H1 (cell line): ENCODE data around the gene DUOX1. TPM values are rescaled to one million over a fixed set of nuclear protein-coding genes. Genes with fewer than 3 reads are reported as not detected.

Experiments
- CTCF ChIA-PET: fragments of 300-600 bp; sonication (Branson Sonifier 250); formaldehyde crosslinking; loops from one replicate; lab custom pipeline; 2021; ENCODE audit not compliant: partially characterized antibody; lab: Charles Lee
- POLR2A ChIA-PET: fragments of 300-600 bp; sonication (Branson Sonifier 250); formaldehyde crosslinking; loops from one replicate; lab custom pipeline; 2021; ENCODE audit warnings: inconsistent platforms; ENCODE audit not compliant: partially characterized antibody; lab: Charles Lee
- DNase-seq, 2 experiments: peaks; one replicate each; pipeline versions ENCODE4 v3.0.0 to v3.0.0-alpha.2; 2010 to 2022; ENCODE audit warnings: low spot score in 2 of 2, low read depth in 1 of 2, mixed read lengths in 1 of 2
- FAIRE-seq: peaks from 2 replicates; lab custom pipeline; 2011; peaks lifted over from hg19 to GRCh38; lab: Jason Lieb, UNC
- H2AFZ ChIP-seq: 2 replicates; pipeline ENCODE4 v1.8.1; 2012; ENCODE audit warnings: low read length, inconsistent platforms
- H2AK5ac ChIP-seq: 2 replicates; pipeline ENCODE4 v1.6.1; 2013; ENCODE audit warnings: low read depth, low read length
- H2BK120ac ChIP-seq: replicated peaks from 2 replicates; pipeline ENCODE3; 2013; ENCODE audit warnings: low read depth, low read length, inconsistent platforms
- H2BK12ac ChIP-seq: 2 replicates; pipeline ENCODE4 v1.6.1; 2013; ENCODE audit warnings: low read depth, low read length
- H2BK15ac ChIP-seq: 2 replicates; pipeline ENCODE4 v1.6.1; 2013; ENCODE audit warnings: low read length
- H2BK20ac ChIP-seq: 2 replicates; pipeline ENCODE4 v1.6.1; 2013; ENCODE audit warnings: low read length
- H2BK5ac ChIP-seq: 2 replicates; pipeline ENCODE4 v1.6.1; 2013; ENCODE audit warnings: low read depth, low read length
- H3K14ac ChIP-seq: 2 replicates; pipeline ENCODE4 v1.6.1; 2013; ENCODE audit warnings: inconsistent platforms; ENCODE audit not compliant: insufficient read length
- H3K18ac ChIP-seq: 2 replicates; pipeline ENCODE4 v1.6.1; 2013; ENCODE audit warnings: low read length; ENCODE audit errors: extremely low read depth
- H3K23ac ChIP-seq: 2 replicates; pipeline ENCODE4 v1.6.1; 2013; ENCODE audit warnings: inconsistent platforms; ENCODE audit not compliant: insufficient read length
- H3K23me2 ChIP-seq: 2 replicates; pipeline ENCODE4 v1.6.1; 2013; ENCODE audit warnings: low read depth, low read length
- H3K27ac ChIP-seq: 2 replicates; pipeline ENCODE4 v1.6.1; 2011; ENCODE audit warnings: low read depth, low read length, inconsistent platforms
- H3K27me3 ChIP-seq, 4 experiments: replicated peaks in 1 of 4; 1 replicate in 1 of 4; 2 replicates in 3 of 4; pipeline versions ENCODE4 v1.6.1 to v1.8.1; 2011 to 2013; ENCODE audit warnings: low read length in 3 of 4, mild to moderate bottlenecking in 3 of 4, inconsistent platforms in 2 of 4, mixed read lengths in 2 of 4, moderate library complexity in 1 of 4; ENCODE audit not compliant: control insufficient read depth in 3 of 4, insufficient read depth in 3 of 4; ENCODE audit errors: extremely low read depth in 1 of 4
- H3K36me3 ChIP-seq, 4 experiments: 2 replicates each; pipeline versions ENCODE4 v1.6.1 to v1.8.1; 2011 to 2013; ENCODE audit warnings: mild to moderate bottlenecking in 4 of 4, low read length in 3 of 4, moderate library complexity in 2 of 4, control low read depth in 1 of 4, inconsistent platforms in 1 of 4; ENCODE audit not compliant: insufficient read depth in 4 of 4, control insufficient read depth in 2 of 4
- H3K4ac ChIP-seq: replicated peaks from 2 replicates; pipeline ENCODE3; 2013; ENCODE audit warnings: low read length, low read depth, mixed read lengths, inconsistent platforms; ENCODE audit not compliant: insufficient read length
- H3K4me1 ChIP-seq, 4 experiments: replicated peaks in 1 of 4; 1 replicate in 1 of 4; 2 replicates in 3 of 4; pipeline versions ENCODE4 v1.6.1 to v1.8.1; 2011 to 2013; ENCODE audit warnings: low read length in 3 of 4, inconsistent platforms in 2 of 4, mixed read lengths in 1 of 4; ENCODE audit not compliant: insufficient read depth in 4 of 4, control insufficient read depth in 3 of 4
- H3K4me2 ChIP-seq, 2 experiments: 2 replicates each; pipeline versions ENCODE4 v1.6.1 to v1.8.1; 2011 to 2013; ENCODE audit warnings: low read depth in 2 of 2, low read length in 2 of 2, control low read depth in 1 of 2, inconsistent platforms in 1 of 2, mild to moderate bottlenecking in 1 of 2; ENCODE audit not compliant: insufficient read depth in 1 of 2
- H3K4me3 ChIP-seq, 4 experiments: fragments of 200-600, 300-600 bp in 1 of 4; sonication (generic), shearing (Covaris generic), sonication (Bioruptor Twin) in 1 of 4; 2 replicates each; pipeline versions ENCODE4 v1.5.1 to v1.8.1; 2011 to 2016; ENCODE audit warnings: low read length in 4 of 4, low read depth in 3 of 4, control low read depth in 2 of 4, inconsistent platforms in 2 of 4, mild to moderate bottlenecking in 2 of 4, mixed read lengths in 1 of 4, moderate library complexity in 1 of 4; ENCODE audit not compliant: insufficient read depth in 2 of 4; ENCODE audit errors: extremely low read depth in 1 of 4
- H3K56ac ChIP-seq: replicated peaks from 2 replicates; pipeline ENCODE3; 2013; ENCODE audit warnings: low read depth, mild to moderate bottlenecking, mixed read lengths, low read length, inconsistent platforms; ENCODE audit not compliant: insufficient read length
- H3K79me1 ChIP-seq: 2 replicates; pipeline ENCODE4 v1.6.1; 2013; ENCODE audit warnings: low read depth, low read length, control low read depth
- H3K79me2 ChIP-seq, 2 experiments: 2 replicates each; pipeline versions ENCODE4 v1.6.1 to v1.8.1; 2012 to 2013; ENCODE audit warnings: low read length in 2 of 2, mild to moderate bottlenecking in 2 of 2, inconsistent platforms in 1 of 2; ENCODE audit not compliant: insufficient read depth in 2 of 2, control insufficient read depth in 1 of 2
- H3K9ac ChIP-seq, 4 experiments: replicated peaks in 1 of 4; 1 replicate in 1 of 4; 2 replicates in 3 of 4; pipeline versions ENCODE4 v1.6.1 to v1.8.1; 2011 to 2013; ENCODE audit warnings: low read depth in 3 of 4, low read length in 3 of 4, control low read depth in 2 of 4, mild to moderate bottlenecking in 2 of 4, moderate library complexity in 2 of 4, inconsistent platforms in 1 of 4; ENCODE audit errors: extremely low read depth in 1 of 4
- H3K9me3 ChIP-seq, 2 experiments: 2 replicates each; pipeline versions ENCODE4 v1.6.1 to v1.8.1; 2012 to 2013; ENCODE audit warnings: mild to moderate bottlenecking in 2 of 2, moderate library complexity in 2 of 2, control low read depth in 1 of 2, inconsistent platforms in 1 of 2, low read depth in 1 of 2, low read length in 1 of 2, mixed read lengths in 1 of 2; ENCODE audit not compliant: insufficient read depth in 2 of 2
- H4K20me1 ChIP-seq, 2 experiments: replicated peaks in 1 of 2; 2 replicates each; pipeline versions ENCODE3 to v1.8.1; 2011 to 2013; ENCODE audit warnings: inconsistent platforms in 2 of 2, low read length in 2 of 2, mild to moderate bottlenecking in 1 of 2; ENCODE audit not compliant: insufficient read depth in 2 of 2, control insufficient read depth in 1 of 2
- H4K5ac ChIP-seq: 2 replicates; pipeline ENCODE4 v1.6.1; 2013; ENCODE audit warnings: low read length, low read depth, mixed read lengths, inconsistent platforms; ENCODE audit not compliant: insufficient read length
- H4K8ac ChIP-seq: 2 replicates; pipeline ENCODE4 v1.8.0; 2013; ENCODE audit warnings: mild to moderate bottlenecking, moderate library complexity, low read length, inconsistent platforms; ENCODE audit not compliant: insufficient read depth; ENCODE audit errors: extremely low read depth
- H4K91ac ChIP-seq: replicated peaks from 2 replicates; pipeline ENCODE3; 2013; ENCODE audit warnings: low read length, mixed read lengths, inconsistent platforms; ENCODE audit not compliant: insufficient read length
- ASH2L ChIP-seq: fragments of 200-600, 300-600 bp; sonication (generic); IDR thresholded peaks from one replicate; pipeline ENCODE4 v1.7.1; 2017; ENCODE audit warnings: low read length
- CREB1 ChIP-seq: IDR thresholded peaks from 2 replicates; pipeline ENCODE4 v1.6.1; 2012; ENCODE audit warnings: inconsistent platforms
- MAFK ChIP-seq: IDR thresholded peaks from 2 replicates; pipeline ENCODE4 v1.6.1; 2012; ENCODE audit warnings: low read depth, mild to moderate bottlenecking, improper control_type of control experiment, low read length
- PHF8 ChIP-seq: fragments of 200-600 bp; sonication (generic); conservative IDR thresholded peaks from 2 replicates; pipeline ENCODE4 v1.7.1; 2012; ENCODE audit warnings: low read depth, mild to moderate bottlenecking, inconsistent platforms, low read length, moderate library complexity
- POLR2AphosphoS5 ChIP-seq: IDR thresholded peaks from 2 replicates; pipeline ENCODE4 v1.6.1; 2011; ENCODE audit warnings: low read depth, low read length
- SIX5 ChIP-seq: IDR thresholded peaks from 2 replicates; pipeline ENCODE4 v1.6.1; 2011; ENCODE audit warnings: mild to moderate bottlenecking, low read depth, low read length
- SRF ChIP-seq: IDR thresholded peaks from 2 replicates; pipeline ENCODE4 v1.6.1; 2011; ENCODE audit warnings: mild to moderate bottlenecking, low read depth, low read length, moderate library complexity
- WGBS, 2 experiments: shearing (Covaris generic) in 1 of 2; methylation state at CpG; one replicate each; pipeline versions ENCODE4 v1.1.6 to v1.1.7; 2013 to 2015; ENCODE audit warnings: low lambda C conversion rate in 2 of 2, mixed read lengths in 2 of 2, inconsistent platforms in 1 of 2, low coverage in 1 of 2, missing lambda C conversion rate in 1 of 2; ENCODE audit not compliant: insufficient replicate concordance in 2 of 2, insufficient coverage in 1 of 2, insufficient read length in 1 of 2; ENCODE audit errors: extremely low coverage in 1 of 2, missing lambda C conversion rate in 1 of 2; 5-methylcytosine and 5-hydroxymethylcytosine counted together
- polyA plus RNA-seq, 7 experiments: library from polyadenylated mRNA; depleted of rRNA in 3 of 7; stranded (reverse) in 5 of 7; unstranded in 2 of 7; fragments of >200 nt in 5 of 7; fragments of 200-250 nt in 2 of 7; gene quantifications; 1 replicate in 5 of 7; 2 replicates in 1 of 7; 4 replicates in 1 of 7; pipeline versions ENCODE4 v1.2.1 to v1.2.3, GENCODE V29; 2011 to 2013; ENCODE audit warnings: missing spikeins in 2 of 7, mixed read lengths in 2 of 7
- total RNA-seq: library from RNA; stranded (reverse); fragmentation: NEBNext Ultra II Directional; extraction: Animal tissue kit (Norgen Biotek cat#: 25700); gene quantifications from 2 replicates; pipeline ENCODE4 v1.2.1, GENCODE V29; 2021

DUOX1 gene
- total and polyA plus RNA-seq, 2 of the 8 experiments (the other 6 are each of a cell fraction or from before 2014, with no cell fraction given): 0.84 to 1.4 TPM

- POLR2A ChIA-PET: interaction anchor here (0.6 to 6.4 kb wide), 7 partner anchors 8 to 254 kb away, joined by 3 to 55 read pairs (median 4); no protein-coding TSS in a partner anchor
- Histone ChIP-seq H3K9ac (no peak overlapping the region), H3K4ac (peak overlapping the region; percentile 20), H3K14ac (no peak overlapping the region), H2BK20ac (no peak overlapping the region), H3K9me3 (no peaks in the 10 kb centered on the region), H3K23me2 (peaks cover 14% of the 10 kb centered on the region; the same call in 1 of the 2 replicates), H2AFZ (no peak overlapping the region), H3K4me3 (no peak overlapping the region), H3K4me2 (no peak overlapping the region; a peak in 1 of 4 replicates), H2AK5ac (no peak overlapping the region), H4K5ac (no peak overlapping the region), H4K8ac (peak overlapping the region; percentile 61; the same call in 1 of the 2 replicates), H2BK120ac (no peak overlapping the region), H3K4me1 (peaks cover 5 to 33% (median 22%) of the 10 kb centered on the region in 4 experiments), H2BK5ac (no peak overlapping the region), H3K27ac (no peak overlapping the region), H3K79me2 (peaks cover 8 to 58% of the 10 kb centered on the region in 2 experiments; a peak in 3 of 4 replicates), H3K36me3 (no peaks in the 10 kb centered on the region), H3K27me3 (peaks cover 0 to 14% (median 13%) of the 10 kb centered on the region in 4 experiments; a peak in 6 of 7 replicates), H3K23ac (no peak overlapping the region), H3K56ac (no peak overlapping the region), H2BK15ac (no peak overlapping the region; the same call in 1 of the 2 replicates), H3K18ac (no peak overlapping the region), H4K20me1 (peaks cover 6 to 36% of the 10 kb centered on the region in 2 experiments), H2BK12ac (0 out of 2 replicates have a peak overlapping the region, but pooled peaks have one; percentile 43), H3K79me1 (peaks cover 12% of the 10 kb centered on the region), H4K91ac (peak overlapping the region; percentile 82)
- CTCF ChIA-PET: interaction anchor here (39.2 to 41.8 kb wide), 2 partner anchors 9 to 10 kb away, joined by 1117 read pairs; partner anchors contain the start of gene SHF
- whole genome bisulfite sequencing, 2 experiments: 91% methylated on average over 9 of the region's 9 CpGs; no CpG with 5 or more reads in 1 of the 2 experiments
- no peak for DNase-seq
- no peak for FAIRE-seq
- no peak for TF ChIP-seq POLR2AphosphoS5
- TF ChIP-seq ASH2L: no peak
- TF ChIP-seq SIX5: no peak
- TF ChIP-seq PHF8: no peak
- no peak for TF ChIP-seq CREB1
- no peak for TF ChIP-seq SRF
- TF ChIP-seq MAFK: no peak
Observed at GRCh38 chr15:45184562-45185041, 54.8 kb downstream of the DUOX1 start.
